HG03108 (cell line): ENCODE data around the gene KNSTRN.

Source experiments
- ATAC-seq: cut with Tn5 transposase; IDR thresholded peaks from one replicate; pipeline ENCODE4 v1.9.1; 2021; ENCODE audit warnings: moderate library complexity; ENCODE audit not compliant: unreplicated experiment

Gene KNSTRN

GRCh38 chr15:40382580-40383456 is at the start of gene KNSTRN:
Gene KNSTRN (plus strand): TSS chr15:40382721. CDS start chr15:40382836, 115 bp downstream.
- peak; percentile 94 for ATAC-seq

DNA sequence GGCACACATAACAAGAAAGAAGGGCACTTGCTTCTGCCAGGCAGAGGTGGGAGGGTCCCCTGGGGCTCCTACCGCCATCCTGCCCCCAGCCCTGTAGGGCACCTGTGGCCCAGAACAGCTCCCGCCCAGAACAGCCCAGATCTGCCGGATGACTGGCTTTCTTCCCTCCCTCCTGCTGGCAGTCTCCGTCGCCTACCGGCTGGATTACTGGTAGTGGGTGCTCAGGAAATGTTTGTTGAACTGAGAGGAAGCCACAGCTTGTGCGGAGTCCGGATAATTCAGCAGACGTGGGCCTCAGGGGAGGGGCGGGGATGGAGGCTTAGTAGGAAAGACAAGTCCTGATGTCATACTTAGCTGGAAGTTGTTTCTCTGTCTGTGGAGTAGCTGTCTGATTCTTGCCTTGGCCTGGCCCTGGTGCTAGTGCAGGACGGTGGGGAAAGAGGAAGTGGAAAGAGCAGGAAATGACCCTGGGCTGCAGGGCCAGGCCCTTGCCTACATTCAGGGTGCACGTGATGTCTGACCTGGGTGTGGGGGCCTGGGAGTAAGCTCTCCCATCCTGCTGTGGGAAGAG is 48.5 kb upstream of the KNSTRN start:
- peak; percentile 46 for ATAC-seq

DNA sequence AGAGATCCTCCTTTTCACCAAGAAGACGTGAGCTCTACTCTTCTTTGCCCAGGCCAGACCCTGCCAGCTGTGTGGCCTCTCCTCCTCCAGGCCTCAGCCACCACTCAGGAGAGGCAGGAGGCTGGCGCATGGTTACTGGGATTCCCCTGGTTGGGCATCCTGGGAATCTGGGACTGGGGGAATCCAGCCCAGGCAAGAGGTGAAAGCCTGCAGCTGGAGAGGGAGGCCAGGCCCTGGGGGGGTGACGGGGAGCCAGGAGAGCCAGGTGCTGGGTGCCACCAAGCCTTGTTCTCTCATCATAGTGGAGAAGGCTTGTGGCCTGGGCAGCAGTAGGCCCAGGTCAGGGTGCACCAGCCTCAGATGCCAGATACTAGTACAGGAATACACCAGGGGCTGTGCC is 48.0 kb upstream of the KNSTRN start:
- ATAC-seq = no peak

DNA sequence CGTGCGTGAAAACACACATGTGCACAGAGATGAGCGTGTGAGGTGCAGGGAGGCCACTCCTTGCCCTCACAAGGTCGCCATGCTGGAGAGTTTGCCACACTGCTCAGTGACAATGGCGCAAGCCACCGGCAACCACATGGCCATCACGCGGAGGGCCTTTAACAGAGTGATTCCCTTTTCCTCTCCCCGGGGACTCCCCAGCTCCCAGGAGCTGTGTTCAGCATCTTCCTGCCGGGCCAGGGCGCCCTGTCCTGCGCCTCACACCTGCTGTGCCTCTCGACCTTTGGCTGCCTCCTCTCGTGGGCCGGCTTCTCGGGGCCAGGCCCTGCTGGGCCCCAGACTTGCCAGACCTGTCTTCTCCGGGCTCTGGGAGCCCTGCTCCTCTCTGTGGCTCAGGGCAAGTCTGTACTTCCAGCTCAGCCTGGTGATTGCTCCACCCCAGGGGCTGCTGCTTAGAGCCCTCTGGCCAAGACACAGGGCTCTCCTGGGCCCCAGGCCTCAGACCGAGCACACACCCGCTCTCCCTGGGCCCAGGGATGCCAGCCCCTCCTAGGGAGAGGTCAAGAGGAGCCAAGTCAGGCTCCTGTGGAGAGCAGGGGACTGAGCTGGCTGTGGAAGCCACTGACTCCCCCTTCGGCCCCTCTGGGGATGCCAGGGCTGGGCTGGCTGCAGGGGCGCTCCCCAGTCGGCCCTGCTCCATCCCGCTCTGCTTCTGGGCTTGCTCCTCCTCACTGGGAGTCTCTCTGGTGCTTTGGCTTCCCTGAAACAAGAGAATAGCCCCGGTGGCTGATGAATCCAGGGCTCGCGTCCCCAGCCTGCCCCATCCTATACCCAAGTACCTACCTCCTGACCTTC is 47.4 kb upstream of the KNSTRN start:
- ATAC-seq = no peak

- ATAC-seq = no peak
Measured at GRCh38 chr15:40335938-40336743, 46.4 kb upstream of the KNSTRN start.

- ATAC-seq = no peak
Measured at GRCh38 chr15:40336744-40337122, 45.8 kb upstream of the KNSTRN start.

DNA sequence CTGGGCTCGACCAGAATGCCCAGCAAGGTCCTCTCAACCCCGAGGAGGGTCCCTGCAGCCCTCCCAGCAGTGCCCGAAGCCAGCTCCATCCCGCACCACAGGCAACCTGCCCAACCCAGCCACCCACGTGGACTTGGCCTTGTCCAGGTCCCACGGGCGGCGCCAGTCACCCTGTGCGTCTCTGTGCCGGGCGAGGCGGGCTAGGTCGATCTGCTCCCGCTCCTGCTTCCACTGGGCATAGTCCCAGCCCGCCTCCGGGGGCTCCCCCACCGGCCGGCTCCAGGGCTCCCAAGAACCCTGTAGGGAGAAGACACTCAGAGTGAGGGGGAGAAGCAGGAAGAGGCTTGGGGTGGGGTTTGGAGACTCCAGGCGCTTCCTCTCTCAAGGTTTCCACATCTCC is 44.9 kb upstream of the KNSTRN start:
- no peak for ATAC-seq

DNA sequence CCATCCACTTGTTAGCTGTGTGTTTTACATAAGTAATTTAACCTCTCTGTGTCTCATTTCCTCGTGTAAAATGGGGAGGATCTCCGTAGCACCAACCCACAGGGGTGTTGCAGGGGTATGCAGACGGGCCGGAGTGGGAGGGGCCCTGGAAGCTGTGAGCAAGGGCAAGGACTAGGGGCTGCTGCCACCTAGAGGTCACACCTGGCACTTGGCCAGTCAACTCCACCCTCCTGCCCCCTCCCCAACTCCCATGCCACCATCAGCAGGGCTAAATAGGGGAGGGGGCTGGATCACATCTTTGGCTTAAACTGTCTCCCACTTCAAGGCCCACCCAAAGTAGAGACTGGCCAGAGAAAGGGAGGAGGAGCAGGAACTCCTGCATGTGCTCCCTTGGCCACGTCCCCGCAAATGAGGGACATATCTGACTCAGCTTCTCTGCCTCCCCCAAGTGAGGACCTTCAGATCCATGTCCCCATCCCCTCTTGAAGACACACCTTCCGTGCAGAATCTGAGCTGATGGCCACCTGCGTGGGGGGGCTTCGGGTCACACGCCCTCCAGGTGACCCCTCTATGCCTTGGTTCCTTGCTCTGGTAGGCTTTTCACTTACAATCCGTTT is 44.4 kb upstream of the KNSTRN start:
- ATAC-seq = no peak

DNA sequence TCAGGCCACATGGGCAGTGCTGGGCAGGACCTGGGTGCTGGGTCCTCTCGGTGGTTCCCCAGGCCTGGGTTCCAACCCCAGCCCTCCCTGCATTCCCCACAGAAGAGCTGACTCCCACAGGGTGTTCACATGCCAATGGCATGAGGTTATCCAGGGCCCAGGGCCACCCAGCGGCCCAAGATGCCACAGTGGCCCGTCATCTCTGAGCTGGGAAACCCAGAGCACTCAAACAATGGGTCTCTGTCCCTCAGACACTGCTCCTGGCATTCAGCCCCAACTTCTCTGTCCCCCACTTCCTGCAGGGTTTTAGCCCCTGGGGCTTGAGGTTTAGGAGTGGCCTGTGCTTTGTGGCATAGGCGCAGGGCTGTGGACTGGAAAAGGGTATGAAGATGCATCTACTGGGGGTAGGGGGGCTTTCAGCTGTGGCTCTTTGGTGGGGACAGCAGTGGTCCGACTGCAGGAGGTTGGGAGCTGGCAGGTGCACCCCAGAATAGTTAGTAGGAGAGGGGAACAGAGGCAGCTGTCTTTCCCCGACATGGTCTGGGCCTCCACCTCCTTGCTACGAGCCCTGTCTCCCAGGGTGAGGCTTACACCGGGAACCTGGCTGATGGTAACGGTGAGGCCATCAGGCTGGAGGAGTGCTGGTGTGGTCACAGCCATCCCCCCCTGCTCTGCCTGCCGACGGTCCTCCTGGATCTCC is 43.5 kb upstream of the KNSTRN start:
- no peak for ATAC-seq

DNA sequence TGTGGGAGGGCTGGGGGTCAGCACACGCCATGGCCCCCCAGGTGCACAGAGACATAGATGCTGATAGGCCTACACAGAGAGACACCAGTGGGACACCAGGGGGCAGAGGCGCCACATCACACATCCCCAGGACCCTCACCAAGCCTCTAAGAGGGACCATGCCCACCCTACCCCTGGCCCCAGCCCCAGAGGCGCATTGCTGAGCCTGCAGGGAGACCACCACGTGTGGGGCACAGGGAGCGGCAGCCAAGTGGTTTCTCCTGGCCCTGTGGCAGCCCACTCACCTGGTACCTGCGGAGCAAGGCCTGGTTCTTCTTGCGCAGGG is 42.9 kb upstream of the KNSTRN start:
- ATAC-seq = no peak

DNA sequence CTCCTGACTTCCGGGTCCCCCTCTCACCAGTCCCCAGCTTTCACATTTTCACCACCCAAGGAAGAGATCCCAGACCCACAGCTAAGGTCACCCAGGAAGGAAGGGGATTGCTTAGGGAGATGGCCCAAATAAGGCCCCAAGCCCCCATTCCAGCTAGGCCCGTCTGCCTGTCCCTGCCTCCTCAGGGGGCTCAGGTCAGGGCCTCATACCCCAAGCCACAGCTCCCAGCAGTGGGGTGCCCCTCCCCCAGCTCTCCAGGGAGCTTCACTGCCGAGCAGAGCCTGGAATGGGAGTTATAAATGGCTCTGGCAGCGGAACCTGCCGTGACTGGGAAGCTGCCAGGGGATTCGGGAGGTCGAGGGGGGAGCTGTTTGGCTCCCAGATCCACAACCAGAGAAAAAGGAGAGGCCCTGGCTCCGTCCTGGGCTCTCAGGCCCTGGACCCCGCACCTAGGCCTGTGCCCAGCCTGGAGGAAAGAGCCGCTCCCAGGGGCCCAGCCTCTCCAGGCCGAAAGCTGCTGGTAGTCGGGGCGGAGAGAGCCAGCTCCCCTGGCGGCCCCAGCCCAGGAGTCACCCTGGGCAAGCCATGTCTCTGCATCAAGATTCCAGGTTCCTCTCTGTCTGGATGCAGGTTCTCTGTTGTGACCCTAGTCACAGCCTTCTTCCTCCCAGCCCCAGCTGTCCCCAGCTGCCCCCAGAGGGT is 42.3 kb upstream of the KNSTRN start:
- ATAC-seq = no peak

DNA sequence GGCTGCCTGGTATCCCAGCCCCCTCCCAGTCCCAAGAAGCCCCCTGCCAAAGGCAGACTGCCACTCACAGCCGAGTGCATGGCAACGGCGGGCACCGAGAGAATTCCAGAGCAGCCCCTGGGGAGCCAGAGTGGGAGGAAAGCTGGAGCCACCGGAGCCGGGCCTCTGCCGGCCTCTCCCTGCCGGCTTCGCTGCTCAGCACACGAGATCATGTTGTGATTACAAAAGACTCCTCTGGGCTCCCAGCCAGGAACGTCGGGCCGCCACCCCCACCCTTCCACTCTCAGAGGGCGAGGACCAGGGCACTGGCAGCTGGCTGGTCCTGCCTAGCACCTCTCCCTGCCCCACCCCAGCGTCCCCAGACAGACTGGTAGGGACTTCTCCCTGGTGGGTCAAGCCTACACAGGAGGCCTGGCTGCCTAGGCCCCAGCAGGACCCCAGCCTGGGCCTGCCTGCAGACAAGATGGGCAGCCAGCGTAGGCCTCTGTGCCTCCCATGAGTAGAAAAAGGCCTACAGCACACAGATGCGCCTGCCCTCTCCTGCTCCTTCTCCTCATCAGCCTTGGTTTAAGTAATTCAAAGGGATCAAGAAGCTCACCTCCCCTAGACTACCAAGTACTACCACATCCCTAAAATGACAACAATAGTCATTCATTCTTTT is 41.7 kb upstream of the KNSTRN start, which contains the start of gene CCDC9B:
TSS of gene CCDC9B (minus strand) at position 200 of the 661 bp plus-strand sequence. CDS start at position 80, 120 bp downstream.
- no peak for ATAC-seq

GRCh38 chr15:40342416-40343320 is 39.9 kb upstream of the KNSTRN start:
- ATAC-seq = no peak

DNA sequence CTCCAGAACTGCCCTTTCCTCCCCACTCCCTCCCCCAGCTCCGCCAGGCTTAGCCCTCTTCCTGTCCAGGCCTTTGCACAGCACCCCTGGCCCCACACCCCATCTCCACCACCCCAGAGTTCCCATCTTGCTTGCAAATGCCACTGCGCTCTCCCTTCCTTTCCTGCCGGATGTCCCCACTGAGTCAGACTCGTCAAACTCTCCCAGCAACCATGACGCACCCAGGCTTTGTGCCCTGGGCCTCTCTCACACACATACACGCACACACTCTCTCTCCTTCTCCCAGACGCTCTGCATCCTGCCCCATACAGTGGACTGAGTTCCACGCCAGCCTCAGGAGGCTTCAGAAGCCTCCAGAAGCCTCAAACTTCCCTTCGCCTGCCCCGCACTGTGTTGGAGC is 39.0 kb upstream of the KNSTRN start:
- no peak for ATAC-seq

DNA sequence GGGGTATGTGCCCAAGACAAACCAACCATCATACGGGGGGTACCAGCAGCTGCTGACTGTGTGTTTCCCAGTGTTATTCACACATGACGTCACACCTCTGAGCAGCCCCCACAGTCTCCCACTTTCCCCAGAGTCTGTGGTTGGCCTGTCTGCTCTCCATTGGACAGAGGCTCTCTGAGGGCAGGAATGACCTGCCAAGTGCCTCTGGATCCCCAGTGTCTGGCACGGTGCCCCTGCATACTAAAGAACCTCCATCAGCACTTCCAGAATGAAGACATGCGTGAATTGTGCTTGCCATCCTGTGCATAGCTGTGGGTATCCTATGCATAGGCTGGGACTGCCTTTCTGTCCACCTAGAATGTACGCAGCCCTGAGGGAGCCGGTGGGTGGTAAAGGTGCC is 38.3 kb upstream of the KNSTRN start:
- ATAC-seq = no peak

- ATAC-seq = no peak
Measured at GRCh38 chr15:40344631-40345120, 37.8 kb upstream of the KNSTRN start.

GRCh38 chr15:40345225-40345866 is 37.2 kb upstream of the KNSTRN start:
- no peak for ATAC-seq
